HG02981 (cell line): ENCODE measurements around the gene TRAK1.

ENCODE experiments used
- ATAC-seq: cut with Tn5 transposase; IDR thresholded peaks from one replicate; pipeline ENCODE4 v1.9.1; 2021; ENCODE audit warnings: mild to moderate bottlenecking, moderate library complexity; ENCODE audit not compliant: unreplicated experiment

Gene TRAK1

GRCh38 chr3:42228796-42229195 is 137.6 kb downstream of the TRAK1 start:
- ATAC-seq, result no peak

- no peak for ATAC-seq
Measured at GRCh38 chr3:42229266-42229941, 138.2 kb downstream of the TRAK1 start.

- no peak for ATAC-seq
Measured at GRCh38 chr3:42229942-42230688, 139.0 kb downstream of the TRAK1 start.

- no peak for ATAC-seq
Measured at GRCh38 chr3:42230860-42231259, 139.7 kb downstream of the TRAK1 start.

- no peak for ATAC-seq
Measured at GRCh38 chr3:42235532-42235931, 144.4 kb downstream of the TRAK1 start.

GRCh38 chr3:42236611-42237010 is 145.5 kb downstream of the TRAK1 start:
- ATAC-seq, result no peak

GRCh38 chr3:42246091-42246490 is 154.9 kb downstream of the TRAK1 start:
- ATAC-seq, result no peak

- ATAC-seq, result peak; percentile 71
Measured at GRCh38 chr3:42247576-42248027, 156.4 kb downstream of the TRAK1 start.

GRCh38 chr3:42250761-42251160 is 159.6 kb downstream of the TRAK1 start:
- no peak for ATAC-seq

GRCh38 chr3:42254566-42254965 is 163.4 kb downstream of the TRAK1 start:
- ATAC-seq, result no peak

GRCh38 chr3:42256135-42256819 is 165.1 kb downstream of the TRAK1 start:
- no peak for ATAC-seq

GRCh38 chr3:42257007-42257406 is 165.8 kb downstream of the TRAK1 start:
- ATAC-seq, result no peak

GRCh38 chr3:42262525-42262924 is 171.4 kb downstream of the TRAK1 start:
- no peak for ATAC-seq

GRCh38 chr3:42263354-42264346 is 172.5 kb downstream of the TRAK1 start:
- no peak for ATAC-seq

GRCh38 chr3:42264399-42265058 is 173.4 kb downstream of the TRAK1 start:
- ATAC-seq, result no peak

GRCh38 chr3:42265059-42265991 is 174.2 kb downstream of the TRAK1 start:
- ATAC-seq, result no peak

GRCh38 chr3:42266085-42266484 is 174.9 kb downstream of the TRAK1 start, which contains the start of gene CCK:
TSS of gene CCK (minus strand) at chr3:42266185. CDS start at chr3:42263630, 2,555 bp downstream.
- ATAC-seq, result no peak

- no peak for ATAC-seq
Measured at GRCh38 chr3:42267878-42268277, 176.7 kb downstream of the TRAK1 start.

- ATAC-seq, result no peak
Measured at GRCh38 chr3:42269647-42270046, 178.5 kb downstream of the TRAK1 start.
